GM12878 (cell line): ENCODE results near the gene PTPRD. TPM values are rescaled to one million over a fixed set of nuclear protein-coding genes. Genes with fewer than 3 reads are reported as not detected.

Source experiments
- ATAC-seq: fragments of 200-7000 bp; cut with Tn5 transposase; 3 replicates; pipeline ENCODE4 v1.9.1; 2020; ENCODE audit warnings: mild to moderate bottlenecking, moderate library complexity
- BruUV-seq: library from RNA; stranded (reverse); fragments of 400-500 nt; replicated peaks from 2 replicates; lab custom pipeline; 2021; lab: Mats Ljungman, UMichigan
- CTCF ChIA-PET: fragments of 300-600 bp; sonication (Branson Sonifier 250); formaldehyde crosslinking; extraction: SDS; loops from one replicate; lab custom pipeline; 2021; ENCODE audit warnings: inconsistent platforms; lab: Yijun Ruan, JAX
- POLR2A ChIA-PET: fragments of 350-600 bp; formaldehyde crosslinking; extraction: SDS; loops from one replicate; lab custom pipeline; 2021; ENCODE audit warnings: inconsistent platforms; lab: Charles Lee
- RAD21 ChIA-PET: fragments of 300-600 bp; sonication (Branson Sonifier 250); formaldehyde crosslinking; loops from one replicate; lab custom pipeline; 2023; ENCODE audit warnings: antibody characterized with exemption; ENCODE audit not compliant: unreplicated experiment; lab: Charles Lee
- SMC1A ChIA-PET: fragments of 300-600 bp; sonication (Branson Sonifier 250); formaldehyde crosslinking; loops from one replicate; lab custom pipeline; 2023; ENCODE audit not compliant: unreplicated experiment, uncharacterized antibody; lab: Charles Lee
- DNase-seq: peaks from one replicate; pipeline ENCODE4 v3.0.0-alpha.2; 2011; ENCODE audit warnings: low read depth, low spot score
- FAIRE-seq: peaks from 3 replicates; lab custom pipeline; 2011; peaks lifted over from hg19 to GRCh38; lab: Jason Lieb, UNC
- H2AFZ ChIP-seq: 2 replicates; pipeline ENCODE4 v1.6.0; 2011; ENCODE audit warnings: low read depth, low read length, control low read depth; ENCODE audit not compliant: control insufficient read depth
- H3K27ac ChIP-seq: 2 replicates; pipeline ENCODE4 v1.5.1; 2011; ENCODE audit warnings: control low read depth; ENCODE audit not compliant: control insufficient read depth, insufficient read depth
- H3K27me3 ChIP-seq, 2 experiments: replicated peaks in 1 of 2; 2 replicates each; pipeline versions ENCODE4 v1.6.0 to v1.6.1; 2011; ENCODE audit warnings: low read length in 1 of 2; ENCODE audit not compliant: control insufficient read depth in 2 of 2, insufficient read depth in 2 of 2
- H3K36me3 ChIP-seq, 2 experiments: 2 replicates each; pipeline ENCODE4 v1.5.1; 2011; ENCODE audit warnings: low read length in 1 of 2; ENCODE audit not compliant: control insufficient read depth in 2 of 2, insufficient read depth in 2 of 2
- H3K4me1 ChIP-seq: 2 replicates; pipeline ENCODE4 v1.6.1; 2011; ENCODE audit warnings: mild to moderate bottlenecking, low read length, moderate library complexity, mixed read lengths; ENCODE audit not compliant: control insufficient read depth, insufficient read depth
- H3K4me2 ChIP-seq: 2 replicates; pipeline ENCODE4 v1.6.0; 2011; ENCODE audit warnings: control low read depth; ENCODE audit not compliant: control insufficient read depth, insufficient read depth
- H3K4me3 ChIP-seq: fragments of 200-600 bp; sonication (generic); 2 replicates; pipeline ENCODE4 v1.5.1; 2016
- H3K79me2 ChIP-seq: 2 replicates; pipeline ENCODE4 v1.6.0; 2011; ENCODE audit warnings: low read length; ENCODE audit not compliant: control insufficient read depth, insufficient read depth
- H3K9ac ChIP-seq: 2 replicates; pipeline ENCODE4 v1.8.0; 2011; ENCODE audit warnings: low read length, control low read depth, mixed read lengths; ENCODE audit not compliant: control insufficient read depth, insufficient read depth
- H3K9me3 ChIP-seq: replicated peaks from 3 replicates; pipeline ENCODE4 v1.5.1; 2011; ENCODE audit warnings: mild to moderate bottlenecking, low read length; ENCODE audit not compliant: control insufficient read depth, insufficient read depth
- H4K20me1 ChIP-seq: 2 replicates; pipeline ENCODE4 v1.6.0; 2011; ENCODE audit not compliant: control insufficient read depth, insufficient read depth
- ATF2 ChIP-seq: IDR thresholded peaks from 2 replicates; pipeline ENCODE4 v1.6.1; 2012; ENCODE audit warnings: low read length, inconsistent platforms
- CBX5 ChIP-seq: sonication (generic); IDR thresholded peaks from 2 replicates; pipeline ENCODE4 v1.6.1; 2016; ENCODE audit warnings: low read depth, moderate library complexity, mild to moderate bottlenecking, inconsistent platforms
- CEBPZ ChIP-seq: fragments of 150-350 bp; IDR thresholded peaks from 2 replicates; pipeline ENCODE4 v1.6.1; 2016; ENCODE audit warnings: low read depth, low read length
- EGR1 ChIP-seq, 2 experiments: IDR thresholded peaks; 1 replicate in 1 of 2; 2 replicates in 1 of 2; pipeline ENCODE4 v1.6.1; 2011 to 2012; ENCODE audit warnings: low read depth in 2 of 2, low read length in 2 of 2, borderline replicate concordance in 1 of 2, mild to moderate bottlenecking in 1 of 2, moderate library complexity in 1 of 2
- GABPA ChIP-seq: IDR thresholded peaks from 2 replicates; pipeline ENCODE4 v1.6.1; 2014; ENCODE audit warnings: antibody characterized with exemption, low read depth, mild to moderate bottlenecking, inconsistent platforms
- IRF3 ChIP-seq: fragments of 450-650 bp; IDR thresholded peaks from 2 replicates; pipeline ENCODE4 v1.6.1; 2014; ENCODE audit warnings: mild to moderate bottlenecking
- KDM1A ChIP-seq: fragments of 200-600 bp; sonication (generic); IDR thresholded peaks from 2 replicates; pipeline ENCODE4 v1.6.1; 2016; ENCODE audit warnings: borderline replicate concordance
- MYC ChIP-seq: IDR thresholded peaks from 2 replicates; pipeline ENCODE4 v1.6.1; 2011; ENCODE audit warnings: mild to moderate bottlenecking, low read length, moderate library complexity, inconsistent platforms; ENCODE audit not compliant: insufficient read depth, insufficient replicate concordance, insufficient read length, severe bottlenecking
- PAX8 ChIP-seq: fragments of 450-650 bp; IDR thresholded peaks from 2 replicates; pipeline ENCODE4 v1.6.1; 2017; ENCODE audit warnings: mild to moderate bottlenecking, moderate library complexity
- RB1 ChIP-seq: fragments of 450-650 bp; formaldehyde crosslinking; IDR thresholded peaks from 2 replicates; pipeline ENCODE4 v1.6.1; 2017; ENCODE audit warnings: mild to moderate bottlenecking, borderline replicate concordance
- RBBP5 ChIP-seq: fragments of 200-600 bp; sonication (generic); conservative IDR thresholded peaks from 2 replicates; pipeline ENCODE4 v1.6.1; 2016
- SKIL ChIP-seq: fragments of 450-650 bp; IDR thresholded peaks from 2 replicates; pipeline ENCODE4 v1.6.1; 2017; ENCODE audit warnings: mild to moderate bottlenecking, low read depth, inconsistent platforms; ENCODE audit not compliant: poor library complexity, severe bottlenecking
- TARDBP ChIP-seq: IDR thresholded peaks from 2 replicates; pipeline ENCODE4 v1.6.1; 2016; ENCODE audit warnings: borderline replicate concordance
- ZZZ3 ChIP-seq: IDR thresholded peaks from 2 replicates; pipeline ENCODE4 v1.6.1; 2011; ENCODE audit warnings: low read depth; ENCODE audit not compliant: control insufficient read depth, insufficient read length
- WGBS: methylation state at CpG from one replicate; pipeline ENCODE4 v1.1.6; 2016; ENCODE audit warnings: low lambda C conversion rate; ENCODE audit not compliant: insufficient replicate concordance, insufficient coverage; ENCODE audit errors: missing lambda C conversion rate; 5-methylcytosine and 5-hydroxymethylcytosine counted together
- in situ Hi-C: fragments of 300-500 bp; cut with MboI; formaldehyde crosslinking; loops from 9 replicates; pipeline ENCODE4 v1.14.3; 2018; ENCODE audit warnings: mixed read lengths
- intact Hi-C: fragments of 100-400 bp; cut with micrococcal nuclease; formaldehyde crosslinking; loops from one replicate; pipeline ENCODE4 v1.14.2; 2022; ENCODE audit not compliant: unreplicated experiment
- polyA plus RNA-seq, 11 experiments: library from polyadenylated mRNA; depleted of rRNA in 4 of 11; unstranded in 6 of 11; stranded (reverse) in 5 of 11; fragments of >200 nt; fragmentation: Nextera tagmentation in 4 of 11; fragmentation: Illumina TruSeq in 1 of 11; extraction: Ambion mirVana in 4 of 11; extraction: Trizol in 1 of 11; gene quantifications; 1 replicate in 1 of 11; 2 replicates in 10 of 11; pipeline versions ENCODE4 v1.2.1 to v1.2.3, GENCODE V29; 2011 to 2016; ENCODE audit warnings: inconsistent platforms in 2 of 11, missing spikeins in 2 of 11, low read depth in 1 of 11
- total RNA-seq, 4 experiments: library from RNA; depleted of rRNA in 3 of 4; stranded (reverse); fragments of >200 nt in 3 of 4; fragmentation: Illumina TruSeq in 1 of 4; extraction: Trizol in 1 of 4; gene quantifications; 2 replicates each; pipeline versions ENCODE4 v1.2.1 to v1.2.3, GENCODE V29; 2013 to 2021

The PTPRD gene
- total and polyA plus RNA-seq, 10 of the 15 experiments (the other 5 are each of a cell fraction or from before 2014, with no cell fraction given), result under 0.01 to 0.05 (median 0.01) TPM; not detected in 7

- Histone ChIP-seq H3K9ac (no peak overlapping the region), H2AFZ (no peak overlapping the region), H4K20me1 (no peaks in the 10 kb centered on the region), H3K9me3 (no peaks in the 10 kb centered on the region), H3K4me1 (no peaks in the 10 kb centered on the region), H3K36me3 (no peaks in the 10 kb centered on the region), H3K79me2 (no peaks in the 10 kb centered on the region), H3K4me3 (no peak overlapping the region), H3K27me3 (no peaks in the 10 kb centered on the region)
- no TSS peak for BruUV-seq
- POLR2A ChIA-PET, result no interaction called here
- FAIRE-seq, result no peak
- in situ Hi-C loops (no loop called here), intact Hi-C loops (no loop called here)
- no peak for ATAC-seq
- CTCF ChIA-PET, result no interaction called here
- 22% methylated on average over 7 of the region's 7 CpGs for WGBS
- TF ChIP-seq KDM1A (no peak), TARDBP (no peak), ZZZ3 (no peak), EGR1 (IDR thresholded peaks at IDR 0.05; ENCODE audit: borderline replicate concordance in 1 of 2, low read depth in 2 of 2, low read length in 2 of 2) (no peak), CBX5 (no peak), SKIL (no peak), MYC (no peak), ATF2 (no peak), RBBP5 (no peak), PAX8 (no peak), CEBPZ (no peak), GABPA (no peak), RB1 (no peak), IRF3 (no peak)
- TF ChIP-seq, all 136 proteins: peak for 0
- RAD21 ChIA-PET, result no interaction called here
- SMC1A ChIA-PET, result no interaction called here
- no peak overlapping the region for H3K27ac ChIP-seq
- no peak for DNase-seq
- H3K4me2 ChIP-seq, result no peak overlapping the region
These were observed 2164.6 kb downstream of the PTPRD start for GRCh38 chr9:8448226-8448625.
